OCI-LY3 (cell line): Measurements from ENCODE around the gene RAI1.

ENCODE experiments used
- EZH2phosphoT487 ChIP-seq: fragments of 200-600 bp; shearing (Covaris generic); IDR thresholded peaks from 2 replicates; pipeline ENCODE4 v1.6.1; 2018; ENCODE audit warnings: antibody characterized with exemption, mixed run types, low read depth
- TF ChIP-seq, protein P1 (sequence below): fragments of 200-600, 300-600 bp; sonication (generic); IDR thresholded peaks from 2 replicates; pipeline ENCODE4 v1.5.1; 2014; ENCODE audit warnings: antibody characterized with exemption, low read length, low read depth

DNA sequence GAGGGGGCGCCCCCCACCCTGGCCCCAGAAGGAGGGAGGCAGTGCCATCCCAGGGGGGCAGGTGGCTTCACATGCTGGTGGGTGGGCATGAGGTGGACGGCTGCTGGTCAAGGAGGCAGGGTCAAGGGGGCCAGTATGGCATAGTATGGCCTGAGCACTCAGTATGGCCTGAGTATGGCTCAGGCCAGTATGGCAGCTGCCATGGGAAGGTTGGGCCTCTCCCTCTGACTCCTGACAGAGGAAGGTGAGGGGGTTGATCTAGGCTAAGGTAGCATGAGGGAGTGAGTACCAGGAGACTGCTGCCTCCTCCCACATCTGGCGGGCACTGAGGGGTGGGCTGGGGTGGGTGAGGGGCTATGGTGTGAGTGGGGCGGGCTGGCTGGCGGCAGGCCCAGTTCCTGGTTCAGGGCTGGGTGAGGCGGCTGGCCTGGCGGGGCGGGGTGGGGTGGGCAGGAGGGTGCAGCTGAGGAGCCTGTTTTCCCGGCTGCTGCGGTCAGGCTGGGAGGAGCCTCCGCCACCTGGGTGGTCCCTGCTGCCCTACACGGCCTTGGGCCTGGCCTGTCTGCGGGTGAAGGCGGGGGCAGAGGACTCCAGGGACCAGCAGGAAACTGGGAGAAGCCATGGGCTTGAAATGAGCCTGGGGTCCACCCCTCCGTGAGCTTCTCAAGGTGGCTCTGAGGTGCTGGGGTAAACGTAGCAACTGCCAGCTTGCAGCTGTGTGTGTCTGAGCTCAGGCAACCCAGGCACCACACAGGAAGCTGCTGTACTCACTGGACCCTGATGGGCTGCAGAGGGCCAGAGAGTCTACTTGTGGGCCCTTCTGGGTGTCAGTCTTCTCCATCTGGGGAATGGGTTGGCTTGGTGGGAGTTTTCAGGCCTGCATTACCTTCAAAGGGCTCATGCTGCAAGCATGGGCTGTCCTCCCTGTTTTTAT is 57.0 kb downstream of the RAI1 start:
- TF ChIP-seq EZH2phosphoT487: no peak
- TF ChIP-seq, protein P1, sequence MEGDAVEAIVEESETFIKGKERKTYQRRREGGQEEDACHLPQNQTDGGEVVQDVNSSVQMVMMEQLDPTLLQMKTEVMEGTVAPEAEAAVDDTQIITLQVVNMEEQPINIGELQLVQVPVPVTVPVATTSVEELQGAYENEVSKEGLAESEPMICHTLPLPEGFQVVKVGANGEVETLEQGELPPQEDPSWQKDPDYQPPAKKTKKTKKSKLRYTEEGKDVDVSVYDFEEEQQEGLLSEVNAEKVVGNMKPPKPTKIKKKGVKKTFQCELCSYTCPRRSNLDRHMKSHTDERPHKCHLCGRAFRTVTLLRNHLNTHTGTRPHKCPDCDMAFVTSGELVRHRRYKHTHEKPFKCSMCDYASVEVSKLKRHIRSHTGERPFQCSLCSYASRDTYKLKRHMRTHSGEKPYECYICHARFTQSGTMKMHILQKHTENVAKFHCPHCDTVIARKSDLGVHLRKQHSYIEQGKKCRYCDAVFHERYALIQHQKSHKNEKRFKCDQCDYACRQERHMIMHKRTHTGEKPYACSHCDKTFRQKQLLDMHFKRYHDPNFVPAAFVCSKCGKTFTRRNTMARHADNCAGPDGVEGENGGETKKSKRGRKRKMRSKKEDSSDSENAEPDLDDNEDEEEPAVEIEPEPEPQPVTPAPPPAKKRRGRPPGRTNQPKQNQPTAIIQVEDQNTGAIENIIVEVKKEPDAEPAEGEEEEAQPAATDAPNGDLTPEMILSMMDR: no peak
